Measurements from ENCODE around the gene GNL1. TPM values are rescaled to one million over a fixed set of nuclear protein-coding genes. Genes with fewer than 3 reads are reported as not detected.

The GNL1 gene
- total and polyA plus RNA-seq, 10 of the 15 experiments (the other 5 are each of a cell fraction or from before 2014, with no cell fraction given) = 0.18 to 64.5 (median 45.5) TPM

DNA sequence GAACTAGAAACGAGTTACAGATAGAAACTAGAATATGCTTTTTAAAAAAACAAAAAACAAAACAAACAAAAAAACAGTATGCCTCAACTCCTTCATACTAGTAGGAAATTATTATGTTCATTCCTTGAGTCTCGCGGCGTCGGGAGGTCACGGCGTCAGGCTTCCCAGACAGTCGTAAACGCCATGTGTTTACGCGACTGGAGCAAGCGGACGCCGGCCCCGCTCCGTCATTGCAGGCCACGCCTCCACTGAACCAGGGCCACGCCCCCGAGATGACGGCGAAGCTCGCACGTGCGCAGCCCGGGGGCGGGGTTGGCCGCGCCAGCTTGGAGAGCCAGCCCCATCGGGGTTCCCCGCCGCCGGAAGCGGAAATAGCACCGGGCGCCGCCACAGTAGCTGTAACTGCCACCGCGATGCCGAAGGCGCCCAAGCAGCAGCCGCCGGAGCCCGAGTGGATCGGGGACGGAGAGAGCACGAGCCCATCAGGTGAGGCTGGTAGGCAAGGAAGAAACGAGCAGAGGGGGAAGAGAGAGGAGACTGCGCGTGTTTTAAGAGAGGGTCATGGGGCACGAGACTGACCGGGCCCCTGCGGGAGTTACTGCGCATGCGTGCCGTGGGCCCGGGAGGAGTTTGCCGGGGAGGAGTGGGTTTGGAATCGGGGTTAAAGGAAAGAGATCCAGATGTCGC lies 14.9 kb upstream of the GNL1 start, which contains the start of gene ABCF1:
Gene ABCF1, plus strand, starts transcription at position 368 of the 687 bp plus-strand sequence. Its CDS starts 46 bp downstream, at position 414.
- CTCF ChIA-PET = interaction anchor here (0.7 to 2.6 kb wide), 9 partner anchors 14 to 108 kb away, joined by 3 to 25 read pairs (median 6); partner anchors contain the start of genes GNL1 and PRR3
- intact Hi-C loops (cut with micrococcal nuclease; ENCODE audit: unreplicated experiment) = loop anchor here (2.0 kb wide), 1 partner anchor 14 kb away; the partner anchor contains the start of genes GNL1 and PRR3
- TF ChIP-seq, protein P1, sequence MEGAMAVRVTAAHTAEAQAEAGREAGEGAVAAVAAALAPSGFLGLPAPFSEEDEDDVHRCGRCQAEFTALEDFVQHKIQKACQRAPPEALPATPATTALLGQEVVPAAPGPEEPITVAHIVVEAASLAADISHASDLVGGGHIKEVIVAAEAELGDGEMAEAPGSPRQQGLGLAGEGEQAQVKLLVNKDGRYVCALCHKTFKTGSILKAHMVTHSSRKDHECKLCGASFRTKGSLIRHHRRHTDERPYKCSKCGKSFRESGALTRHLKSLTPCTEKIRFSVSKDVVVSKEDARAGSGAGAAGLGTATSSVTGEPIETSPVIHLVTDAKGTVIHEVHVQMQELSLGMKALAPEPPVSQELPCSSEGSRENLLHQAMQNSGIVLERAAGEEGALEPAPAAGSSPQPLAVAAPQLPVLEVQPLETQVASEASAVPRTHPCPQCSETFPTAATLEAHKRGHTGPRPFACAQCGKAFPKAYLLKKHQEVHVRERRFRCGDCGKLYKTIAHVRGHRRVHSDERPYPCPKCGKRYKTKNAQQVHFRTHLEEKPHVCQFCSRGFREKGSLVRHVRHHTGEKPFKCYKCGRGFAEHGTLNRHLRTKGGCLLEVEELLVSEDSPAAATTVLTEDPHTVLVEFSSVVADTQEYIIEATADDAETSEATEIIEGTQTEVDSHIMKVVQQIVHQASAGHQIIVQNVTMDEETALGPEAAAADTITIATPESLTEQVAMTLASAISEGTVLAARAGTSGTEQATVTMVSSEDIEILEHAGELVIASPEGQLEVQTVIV (IDR thresholded peaks at IDR 0.05; ENCODE audit: borderline replicate concordance, partially characterized antibody) = peak; percentile 67
- no peak for TF ChIP-seq MEF2A (IDR thresholded peaks at IDR 0.05; ENCODE audit: insufficient read depth, low read depth, low read length)
- TF ChIP-seq BACH1 (IDR thresholded peaks at IDR 0.05; ENCODE audit: borderline replicate concordance) = peak; percentile 78
- no peak for TF ChIP-seq JUND (IDR thresholded peaks at IDR 0.05; ENCODE audit: low read depth, low read length)
- TF ChIP-seq MXI1 (IDR thresholded peaks at IDR 0.05; ENCODE audit: low read depth, low read length) = peak; percentile 97
- no peak for TF ChIP-seq RBBP5 (conservative IDR thresholded peaks at IDR 0.05)
- TF ChIP-seq NFXL1 (IDR thresholded peaks at IDR 0.05; ENCODE audit: borderline replicate concordance) = no peak
- peak; percentile 45 for TF ChIP-seq FOXK2 (IDR thresholded peaks at IDR 0.05)
- no peak for TF ChIP-seq SPI1 (IDR thresholded peaks at IDR 0.05; ENCODE audit: borderline replicate concordance, insufficient read depth, low read depth, low read length)
- TF ChIP-seq TARDBP (IDR thresholded peaks at IDR 0.05; ENCODE audit: borderline replicate concordance) = no peak
- TF ChIP-seq HDAC6 (IDR thresholded peaks at IDR 0.05; ENCODE audit: unreplicated experiment) = peak; percentile 53
- peak; percentile 96 for TF ChIP-seq PML (IDR thresholded peaks at IDR 0.05; ENCODE audit: low read length)
- no peak for TF ChIP-seq FOXM1 (IDR thresholded peaks at IDR 0.05; ENCODE audit: low read depth, low read length)
- TF ChIP-seq, protein P2, sequence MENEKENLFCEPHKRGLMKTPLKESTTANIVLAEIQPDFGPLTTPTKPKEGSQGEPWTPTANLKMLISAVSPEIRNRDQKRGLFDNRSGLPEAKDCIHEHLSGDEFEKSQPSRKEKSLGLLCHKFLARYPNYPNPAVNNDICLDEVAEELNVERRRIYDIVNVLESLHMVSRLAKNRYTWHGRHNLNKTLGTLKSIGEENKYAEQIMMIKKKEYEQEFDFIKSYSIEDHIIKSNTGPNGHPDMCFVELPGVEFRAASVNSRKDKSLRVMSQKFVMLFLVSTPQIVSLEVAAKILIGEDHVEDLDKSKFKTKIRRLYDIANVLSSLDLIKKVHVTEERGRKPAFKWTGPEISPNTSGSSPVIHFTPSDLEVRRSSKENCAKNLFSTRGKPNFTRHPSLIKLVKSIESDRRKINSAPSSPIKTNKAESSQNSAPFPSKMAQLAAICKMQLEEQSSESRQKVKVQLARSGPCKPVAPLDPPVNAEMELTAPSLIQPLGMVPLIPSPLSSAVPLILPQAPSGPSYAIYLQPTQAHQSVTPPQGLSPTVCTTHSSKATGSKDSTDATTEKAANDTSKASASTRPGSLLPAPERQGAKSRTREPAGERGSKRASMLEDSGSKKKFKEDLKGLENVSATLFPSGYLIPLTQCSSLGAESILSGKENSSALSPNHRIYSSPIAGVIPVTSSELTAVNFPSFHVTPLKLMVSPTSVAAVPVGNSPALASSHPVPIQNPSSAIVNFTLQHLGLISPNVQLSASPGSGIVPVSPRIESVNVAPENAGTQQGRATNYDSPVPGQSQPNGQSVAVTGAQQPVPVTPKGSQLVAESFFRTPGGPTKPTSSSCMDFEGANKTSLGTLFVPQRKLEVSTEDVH (IDR thresholded peaks at IDR 0.05; ENCODE audit: low read depth, partially characterized antibody) = peak; percentile 63
- TF ChIP-seq, protein P3, sequence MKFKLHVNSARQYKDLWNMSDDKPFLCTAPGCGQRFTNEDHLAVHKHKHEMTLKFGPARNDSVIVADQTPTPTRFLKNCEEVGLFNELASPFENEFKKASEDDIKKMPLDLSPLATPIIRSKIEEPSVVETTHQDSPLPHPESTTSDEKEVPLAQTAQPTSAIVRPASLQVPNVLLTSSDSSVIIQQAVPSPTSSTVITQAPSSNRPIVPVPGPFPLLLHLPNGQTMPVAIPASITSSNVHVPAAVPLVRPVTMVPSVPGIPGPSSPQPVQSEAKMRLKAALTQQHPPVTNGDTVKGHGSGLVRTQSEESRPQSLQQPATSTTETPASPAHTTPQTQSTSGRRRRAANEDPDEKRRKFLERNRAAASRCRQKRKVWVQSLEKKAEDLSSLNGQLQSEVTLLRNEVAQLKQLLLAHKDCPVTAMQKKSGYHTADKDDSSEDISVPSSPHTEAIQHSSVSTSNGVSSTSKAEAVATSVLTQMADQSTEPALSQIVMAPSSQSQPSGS (IDR thresholded peaks at IDR 0.05; ENCODE audit: low read length) = no peak
- peak; percentile 79 for TF ChIP-seq YY1 (IDR thresholded peaks at IDR 0.05; ENCODE audit: low read depth, low read length)
- peak; percentile 72 for TF ChIP-seq RAD51 (IDR thresholded peaks at IDR 0.05)
- TF ChIP-seq GABPA (IDR thresholded peaks at IDR 0.05; ENCODE audit: low read depth) = peak; percentile 89

More for the DNA sequence above, 14.9 kb upstream of the GNL1 start, which contains the start of gene ABCF1:
- ChIA-PET RAD21 (ENCODE audit: unreplicated experiment) (interaction anchor here (0.9 to 2.2 kb wide), 8 partner anchors 14 to 118 kb away, joined by 3 to 11 read pairs (median 4); partner anchors contain the start of genes GNL1 and PRR3), SMC1A (ENCODE audit: uncharacterized antibody, unreplicated experiment) (interaction anchor here (0.9 to 2.3 kb wide), 6 partner anchors 13 to 45 kb away, joined by 3 to 18 read pairs (median 4); partner anchors contain the start of gene PRR3), POLR2A (interaction anchor here (0.9 to 2.5 kb wide), 8 partner anchors 15 to 108 kb away, joined by 3 to 25 read pairs (median 4); partner anchors contain the start of genes GNL1, MRPS18B and PRR3)
- BruUV-seq (replicated peaks) = no TSS peak
- Histone ChIP-seq H3K4me3 (peak within 1 kb of the TSS; percentile 89), H3K9me3 (replicated peaks; ENCODE audit: control insufficient read depth, insufficient read depth, low read length) (no peaks in the 10 kb centered on the region), H3K4me2 (ENCODE audit: control insufficient read depth, insufficient read depth) (peak within 1 kb of the TSS; percentile 98), H3K4me1 (ENCODE audit: control insufficient read depth, insufficient read depth, low read length) (peaks cover 15% of the 10 kb centered on the region), H3K27me3 (replicated peaks in 1 of 2; ENCODE audit: control insufficient read depth in 2 of 2, insufficient read depth in 2 of 2, low read length in 1 of 2) (no peaks in the 10 kb centered on the region), H2AFZ (ENCODE audit: control insufficient read depth, low read depth, low read length) (peak within 1 kb of the TSS; percentile 100), H3K9ac (ENCODE audit: control insufficient read depth, insufficient read depth, low read length) (peak within 1 kb of the TSS; percentile 93), H3K27ac (ENCODE audit: control insufficient read depth, insufficient read depth) (peak within 1 kb of the TSS; percentile 94), H4K20me1 (ENCODE audit: control insufficient read depth, insufficient read depth) (peaks cover 3% of the 10 kb centered on the region; the same call in 1 of the 2 replicates), H3K79me2 (ENCODE audit: control insufficient read depth, insufficient read depth, low read length) (peaks cover 44% of the 10 kb centered on the region), H3K36me3 (ENCODE audit: control insufficient read depth in 2 of 2, insufficient read depth in 2 of 2, low read length in 1 of 2) (no peaks in the 10 kb centered on the region; a peak in 3 of 4 replicates)
- FAIRE-seq (peak; percentile 44), DNase-seq (ENCODE audit: low read depth, low spot score) (peak; percentile 85), ATAC-seq (peak; percentile 94)
- in situ Hi-C loops (cut with MboI) = no loop called here
- WGBS (ENCODE audit: insufficient coverage, insufficient replicate concordance, low lambda C conversion rate, missing lambda C conversion rate) = under 1% methylated on average over 59 of the region's 59 CpGs

All from GM12878 (cell line).